ENCODE results near the gene ARRDC5. TPM values are rescaled to one million over a fixed set of nuclear protein-coding genes. Genes with fewer than 3 reads are reported as not detected.

Gene ARRDC5
- polyA plus RNA-seq, 1 donor from 2014 or later = not detected

DNA sequence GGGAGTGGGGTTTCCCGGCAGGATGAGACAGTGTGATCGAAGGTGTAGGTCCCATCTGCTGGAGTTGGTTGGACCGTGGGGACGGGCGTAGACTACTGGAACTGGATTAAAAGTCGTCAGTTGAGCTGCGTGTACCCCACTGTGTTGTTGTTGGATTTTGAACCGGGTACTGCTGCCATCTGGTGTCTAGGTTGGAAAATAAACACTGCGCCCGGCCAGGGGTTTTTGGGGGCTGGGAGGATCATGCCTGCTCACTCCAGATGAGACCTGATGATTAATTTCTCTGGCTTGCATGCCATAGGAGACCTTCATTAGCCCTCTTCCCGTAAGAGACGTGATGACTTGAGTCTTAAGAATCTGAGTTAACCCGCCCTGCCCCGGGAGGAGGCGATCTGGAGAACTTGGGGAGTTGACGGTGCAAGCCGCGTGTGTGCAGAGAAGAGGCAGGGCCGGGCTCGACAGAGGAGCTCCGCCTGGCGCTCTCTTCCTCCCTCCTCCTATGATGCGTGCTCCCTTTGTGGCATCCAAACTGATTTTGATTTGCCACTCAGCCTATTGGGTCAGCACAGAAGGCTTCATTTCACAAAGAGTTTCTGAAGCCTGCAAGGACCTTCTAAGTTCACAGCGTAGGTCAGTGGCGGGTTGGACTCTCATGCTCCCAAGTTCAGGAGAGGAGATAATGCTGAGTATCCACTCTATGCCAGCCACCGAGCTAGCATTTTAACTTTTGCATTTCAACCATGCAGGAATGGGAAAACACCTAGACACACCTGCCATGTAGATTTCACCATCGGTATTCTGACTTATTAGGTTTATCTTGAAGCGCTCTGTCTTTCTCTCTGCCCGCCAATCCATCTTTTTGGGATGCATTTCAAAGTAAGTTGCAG lies 9.3 kb upstream of the ARRDC5 start:
- no peak overlapping the region for H3K27ac ChIP-seq (ENCODE audit: low read length)
- H3K4me2 ChIP-seq (ENCODE audit: low read length) = no peak overlapping the region
- H3K9ac ChIP-seq (ENCODE audit: low read length) = no peak overlapping the region
- TF ChIP-seq POLR2AphosphoS5 (IDR thresholded peaks at IDR 0.05) (no peak), EZH2 (IDR thresholded peaks at IDR 0.05; ENCODE audit: borderline replicate concordance, insufficient read depth, low read length, poor library complexity, severe bottlenecking) (no peak), RAD21 (conservative IDR thresholded peaks at IDR 0.05) (peak; percentile 35), TAF1 (IDR thresholded peaks at IDR 0.05; ENCODE audit: low read depth) (no peak), SMC3 (conservative IDR thresholded peaks at IDR 0.05; ENCODE audit: poor library complexity) (peak; percentile 53), EP300 (conservative IDR thresholded peaks at IDR 0.05; ENCODE audit: poor library complexity, severe bottlenecking) (no peak), CTCF (IDR thresholded peaks at IDR 0.05; ENCODE audit: poor library complexity, severe bottlenecking) (peak; percentile 56), MXI1 (conservative IDR thresholded peaks at IDR 0.05; ENCODE audit: poor library complexity, severe bottlenecking) (no peak)
- TF ChIP-seq, protein P1, sequence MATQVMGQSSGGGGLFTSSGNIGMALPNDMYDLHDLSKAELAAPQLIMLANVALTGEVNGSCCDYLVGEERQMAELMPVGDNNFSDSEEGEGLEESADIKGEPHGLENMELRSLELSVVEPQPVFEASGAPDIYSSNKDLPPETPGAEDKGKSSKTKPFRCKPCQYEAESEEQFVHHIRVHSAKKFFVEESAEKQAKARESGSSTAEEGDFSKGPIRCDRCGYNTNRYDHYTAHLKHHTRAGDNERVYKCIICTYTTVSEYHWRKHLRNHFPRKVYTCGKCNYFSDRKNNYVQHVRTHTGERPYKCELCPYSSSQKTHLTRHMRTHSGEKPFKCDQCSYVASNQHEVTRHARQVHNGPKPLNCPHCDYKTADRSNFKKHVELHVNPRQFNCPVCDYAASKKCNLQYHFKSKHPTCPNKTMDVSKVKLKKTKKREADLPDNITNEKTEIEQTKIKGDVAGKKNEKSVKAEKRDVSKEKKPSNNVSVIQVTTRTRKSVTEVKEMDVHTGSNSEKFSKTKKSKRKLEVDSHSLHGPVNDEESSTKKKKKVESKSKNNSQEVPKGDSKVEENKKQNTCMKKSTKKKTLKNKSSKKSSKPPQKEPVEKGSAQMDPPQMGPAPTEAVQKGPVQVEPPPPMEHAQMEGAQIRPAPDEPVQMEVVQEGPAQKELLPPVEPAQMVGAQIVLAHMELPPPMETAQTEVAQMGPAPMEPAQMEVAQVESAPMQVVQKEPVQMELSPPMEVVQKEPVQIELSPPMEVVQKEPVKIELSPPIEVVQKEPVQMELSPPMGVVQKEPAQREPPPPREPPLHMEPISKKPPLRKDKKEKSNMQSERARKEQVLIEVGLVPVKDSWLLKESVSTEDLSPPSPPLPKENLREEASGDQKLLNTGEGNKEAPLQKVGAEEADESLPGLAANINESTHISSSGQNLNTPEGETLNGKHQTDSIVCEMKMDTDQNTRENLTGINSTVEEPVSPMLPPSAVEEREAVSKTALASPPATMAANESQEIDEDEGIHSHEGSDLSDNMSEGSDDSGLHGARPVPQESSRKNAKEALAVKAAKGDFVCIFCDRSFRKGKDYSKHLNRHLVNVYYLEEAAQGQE (IDR thresholded peaks at IDR 0.05; ENCODE audit: borderline replicate concordance) = no peak
- no peaks in the 10 kb centered on the region for H3F3A ChIP-seq (ENCODE audit: insufficient read depth, low read length, poor library complexity, severe bottlenecking)
- peaks cover 2% of the 10 kb centered on the region for H3K27me3 ChIP-seq (ENCODE audit: insufficient read depth, low read depth, low read length)
- H3K36me3 ChIP-seq (ENCODE audit: insufficient read depth, low read length) = no peaks in the 10 kb centered on the region
- no peaks in the 10 kb centered on the region for H3K9me3 ChIP-seq (ENCODE audit: low read length)
- H2AFZ ChIP-seq (ENCODE audit: low read depth, low read length) = no peak overlapping the region
- no peak overlapping the region for H3K4me3 ChIP-seq (ENCODE audit: low read length)
- H3K79me2 ChIP-seq (replicated peaks; ENCODE audit: insufficient read depth, low read length) = peaks cover 24% of the 10 kb centered on the region
- H3K9me2 ChIP-seq (ENCODE audit: insufficient read depth, low read length) = no peaks in the 10 kb centered on the region
- H4K20me1 ChIP-seq (ENCODE audit: insufficient read depth) = no peaks in the 10 kb centered on the region

DNA sequence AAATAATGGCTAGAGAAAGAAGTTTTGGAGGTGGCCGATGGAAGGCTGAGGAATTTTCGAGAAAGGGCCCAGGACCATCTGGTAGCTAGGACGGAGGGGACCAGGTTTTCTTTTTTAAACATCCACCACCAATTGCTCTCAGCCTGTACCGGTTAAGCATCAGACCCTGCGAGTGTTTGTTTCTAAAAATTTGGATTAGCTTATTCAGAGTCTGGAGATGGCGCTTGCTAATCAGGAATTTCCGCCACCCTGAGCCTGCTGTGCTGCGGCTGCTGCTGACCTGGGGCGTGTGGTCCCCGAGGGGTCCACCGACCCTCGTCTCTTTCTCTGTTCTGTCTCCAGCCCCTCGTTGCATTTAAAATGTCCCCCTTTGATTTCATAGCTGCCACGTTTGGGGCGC lies 8.6 kb upstream of the ARRDC5 start:
- H3F3A ChIP-seq (ENCODE audit: insufficient read depth, low read length, poor library complexity, severe bottlenecking) = no peaks in the 10 kb centered on the region
- H3K4me2 ChIP-seq (ENCODE audit: low read length) = no peak overlapping the region
- H3K36me3 ChIP-seq (ENCODE audit: insufficient read depth, low read length) = no peaks in the 10 kb centered on the region
- peaks cover 24% of the 10 kb centered on the region for H3K79me2 ChIP-seq (replicated peaks; ENCODE audit: insufficient read depth, low read length)
- H3K27me3 ChIP-seq (ENCODE audit: insufficient read depth, low read depth, low read length) = peaks cover 2% of the 10 kb centered on the region
- no peak for TF ChIP-seq TAF1 (IDR thresholded peaks at IDR 0.05; ENCODE audit: low read depth)
- no peak for TF ChIP-seq EP300 (conservative IDR thresholded peaks at IDR 0.05; ENCODE audit: poor library complexity, severe bottlenecking)
- no peak for TF ChIP-seq POLR2AphosphoS5 (IDR thresholded peaks at IDR 0.05)
- no peaks in the 10 kb centered on the region for H3K9me3 ChIP-seq (ENCODE audit: low read length)
- H4K20me1 ChIP-seq (ENCODE audit: insufficient read depth) = no peaks in the 10 kb centered on the region
- no peaks in the 10 kb centered on the region for H3K9me2 ChIP-seq (ENCODE audit: insufficient read depth, low read length)
- H3K9ac ChIP-seq (ENCODE audit: low read length) = no peak overlapping the region
- no peak overlapping the region for H3K4me3 ChIP-seq (ENCODE audit: low read length)
- H2AFZ ChIP-seq (ENCODE audit: low read depth, low read length) = no peak overlapping the region
- H3K27ac ChIP-seq (ENCODE audit: low read length) = no peak overlapping the region
